ENCODE results near the gene SMG5.

GRCh38 chr1:156226116-156226538 is 56.5 kb downstream of the SMG5 start:
- no peak for TF ChIP-seq POLR2A (IDR thresholded peaks at IDR 0.05)
- TF ChIP-seq CTCF (IDR thresholded peaks at IDR 0.05): no peak
- no peak for TF ChIP-seq POLR2AphosphoS5 (IDR thresholded peaks at IDR 0.05; ENCODE audit: insufficient read depth in 1 of 2, low read depth in 1 of 2)

Measured in vagina (tissue), 2 donors.